ENCODE data around the gene DGKQ. TPM values are rescaled to one million over a fixed set of nuclear protein-coding genes. Genes with fewer than 3 reads are reported as not detected.

DGKQ gene
- total and polyA plus RNA-seq, 2 of the 13 experiments (the other 11 are each of a cell fraction or from before 2014, with no cell fraction given), result 4.5 to 7.2 TPM

DNA sequence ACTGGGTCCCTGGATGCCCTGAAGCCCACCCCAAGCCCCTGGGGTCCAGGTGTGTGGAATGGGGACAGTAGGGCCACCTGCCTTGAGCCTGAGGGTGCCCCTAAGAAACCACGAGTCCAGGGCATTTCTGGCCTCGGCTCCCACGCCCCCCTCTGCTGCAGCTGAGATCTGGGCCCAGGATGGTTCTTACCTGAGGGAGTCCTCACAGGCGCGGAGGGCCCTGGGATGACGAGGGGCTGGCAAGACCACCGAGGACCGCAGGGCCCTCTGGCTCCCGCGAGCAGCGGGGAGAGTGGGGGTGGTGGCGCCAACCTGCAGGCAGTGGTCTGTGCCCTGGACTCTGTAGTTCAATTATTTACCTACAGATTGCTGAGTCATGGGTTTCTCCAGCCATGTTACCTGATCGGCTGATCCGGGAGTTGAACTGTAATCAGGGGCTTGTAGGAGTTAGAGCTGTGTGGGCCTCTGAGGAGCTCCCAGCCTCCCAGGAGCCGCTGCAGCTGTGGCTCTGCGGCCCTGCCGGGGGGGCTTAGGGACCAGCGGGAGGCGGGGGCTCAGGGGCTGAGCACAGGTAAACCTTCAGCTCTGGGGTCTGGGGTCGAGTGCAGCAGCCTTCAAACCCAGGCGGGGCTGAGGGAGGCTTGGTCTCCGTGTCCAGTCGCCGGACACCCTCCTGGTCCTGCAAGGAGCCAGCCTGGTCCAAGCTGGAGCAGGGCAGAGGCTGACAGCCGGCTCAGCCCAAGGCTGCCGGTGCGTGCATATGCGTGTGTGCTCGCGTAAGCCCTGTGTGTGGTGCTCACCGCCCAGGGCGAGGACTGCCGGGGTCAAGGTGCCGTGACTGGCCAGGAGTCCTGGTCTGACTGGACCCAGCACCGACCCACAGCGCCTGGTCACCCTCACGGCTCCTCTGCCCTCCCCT is 20.0 kb upstream of the DGKQ start, which contains the start of gene SLC26A1 (continued):
- TF ChIP-seq ZNF430 (CRISPR knock-in tag; IDR thresholded peaks at IDR 0.05) (0 out of 2 replicates have a peak, but pooled peaks have one; percentile 14), CEBPB (IDR thresholded peaks at IDR 0.05; ENCODE audit: borderline replicate concordance, low read depth, low read length) (no peak), XBP1 (CRISPR knock-in tag; IDR thresholded peaks at IDR 0.05) (no peak), SMAD1 (CRISPR knock-in tag; IDR thresholded peaks at IDR 0.05; ENCODE audit: borderline replicate concordance, low read depth) (no peak), ARID2 (CRISPR knock-in tag; IDR thresholded peaks at IDR 0.05; ENCODE audit: borderline replicate concordance) (no peak), ZMYM3 (CRISPR knock-in tag; IDR thresholded peaks at IDR 0.05) (no peak), ZNF562 (CRISPR knock-in tag; IDR thresholded peaks at IDR 0.05; ENCODE audit: borderline replicate concordance) (no peak), WIZ (CRISPR knock-in tag; IDR thresholded peaks at IDR 0.05) (no peak; the same call in 1 of the 2 replicates), SRSF1 (optimal IDR thresholded peaks at IDR 0.05; ENCODE audit: low read depth, low read length) (peak; percentile 36)
- TF ChIP-seq, protein P1, sequence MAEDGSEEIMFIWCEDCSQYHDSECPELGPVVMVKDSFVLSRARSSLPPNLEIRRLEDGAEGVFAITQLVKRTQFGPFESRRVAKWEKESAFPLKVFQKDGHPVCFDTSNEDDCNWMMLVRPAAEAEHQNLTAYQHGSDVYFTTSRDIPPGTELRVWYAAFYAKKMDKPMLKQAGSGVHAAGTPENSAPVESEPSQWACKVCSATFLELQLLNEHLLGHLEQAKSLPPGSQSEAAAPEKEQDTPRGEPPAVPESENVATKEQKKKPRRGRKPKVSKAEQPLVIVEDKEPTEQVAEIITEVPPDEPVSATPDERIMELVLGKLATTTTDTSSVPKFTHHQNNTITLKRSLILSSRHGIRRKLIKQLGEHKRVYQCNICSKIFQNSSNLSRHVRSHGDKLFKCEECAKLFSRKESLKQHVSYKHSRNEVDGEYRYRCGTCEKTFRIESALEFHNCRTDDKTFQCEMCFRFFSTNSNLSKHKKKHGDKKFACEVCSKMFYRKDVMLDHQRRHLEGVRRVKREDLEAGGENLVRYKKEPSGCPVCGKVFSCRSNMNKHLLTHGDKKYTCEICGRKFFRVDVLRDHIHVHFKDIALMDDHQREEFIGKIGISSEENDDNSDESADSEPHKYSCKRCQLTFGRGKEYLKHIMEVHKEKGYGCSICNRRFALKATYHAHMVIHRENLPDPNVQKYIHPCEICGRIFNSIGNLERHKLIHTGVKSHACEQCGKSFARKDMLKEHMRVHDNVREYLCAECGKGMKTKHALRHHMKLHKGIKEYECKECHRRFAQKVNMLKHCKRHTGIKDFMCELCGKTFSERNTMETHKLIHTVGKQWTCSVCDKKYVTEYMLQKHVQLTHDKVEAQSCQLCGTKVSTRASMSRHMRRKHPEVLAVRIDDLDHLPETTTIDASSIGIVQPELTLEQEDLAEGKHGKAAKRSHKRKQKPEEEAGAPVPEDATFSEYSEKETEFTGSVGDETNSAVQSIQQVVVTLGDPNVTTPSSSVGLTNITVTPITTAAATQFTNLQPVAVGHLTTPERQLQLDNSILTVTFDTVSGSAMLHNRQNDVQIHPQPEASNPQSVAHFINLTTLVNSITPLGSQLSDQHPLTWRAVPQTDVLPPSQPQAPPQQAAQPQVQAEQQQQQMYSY (CRISPR knock-in tag; IDR thresholded peaks at IDR 0.05), result no peak
- TF ChIP-seq, protein P2, sequence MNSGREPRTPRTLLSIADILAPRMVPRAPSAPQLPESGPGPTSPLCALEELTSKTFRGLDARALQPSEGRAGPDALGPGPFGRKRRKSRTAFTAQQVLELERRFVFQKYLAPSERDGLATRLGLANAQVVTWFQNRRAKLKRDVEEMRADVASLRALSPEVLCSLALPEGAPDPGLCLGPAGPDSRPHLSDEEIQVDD (CRISPR knock-in tag; IDR thresholded peaks at IDR 0.05; ENCODE audit: borderline replicate concordance), result no peak
- TF ChIP-seq, protein P3, sequence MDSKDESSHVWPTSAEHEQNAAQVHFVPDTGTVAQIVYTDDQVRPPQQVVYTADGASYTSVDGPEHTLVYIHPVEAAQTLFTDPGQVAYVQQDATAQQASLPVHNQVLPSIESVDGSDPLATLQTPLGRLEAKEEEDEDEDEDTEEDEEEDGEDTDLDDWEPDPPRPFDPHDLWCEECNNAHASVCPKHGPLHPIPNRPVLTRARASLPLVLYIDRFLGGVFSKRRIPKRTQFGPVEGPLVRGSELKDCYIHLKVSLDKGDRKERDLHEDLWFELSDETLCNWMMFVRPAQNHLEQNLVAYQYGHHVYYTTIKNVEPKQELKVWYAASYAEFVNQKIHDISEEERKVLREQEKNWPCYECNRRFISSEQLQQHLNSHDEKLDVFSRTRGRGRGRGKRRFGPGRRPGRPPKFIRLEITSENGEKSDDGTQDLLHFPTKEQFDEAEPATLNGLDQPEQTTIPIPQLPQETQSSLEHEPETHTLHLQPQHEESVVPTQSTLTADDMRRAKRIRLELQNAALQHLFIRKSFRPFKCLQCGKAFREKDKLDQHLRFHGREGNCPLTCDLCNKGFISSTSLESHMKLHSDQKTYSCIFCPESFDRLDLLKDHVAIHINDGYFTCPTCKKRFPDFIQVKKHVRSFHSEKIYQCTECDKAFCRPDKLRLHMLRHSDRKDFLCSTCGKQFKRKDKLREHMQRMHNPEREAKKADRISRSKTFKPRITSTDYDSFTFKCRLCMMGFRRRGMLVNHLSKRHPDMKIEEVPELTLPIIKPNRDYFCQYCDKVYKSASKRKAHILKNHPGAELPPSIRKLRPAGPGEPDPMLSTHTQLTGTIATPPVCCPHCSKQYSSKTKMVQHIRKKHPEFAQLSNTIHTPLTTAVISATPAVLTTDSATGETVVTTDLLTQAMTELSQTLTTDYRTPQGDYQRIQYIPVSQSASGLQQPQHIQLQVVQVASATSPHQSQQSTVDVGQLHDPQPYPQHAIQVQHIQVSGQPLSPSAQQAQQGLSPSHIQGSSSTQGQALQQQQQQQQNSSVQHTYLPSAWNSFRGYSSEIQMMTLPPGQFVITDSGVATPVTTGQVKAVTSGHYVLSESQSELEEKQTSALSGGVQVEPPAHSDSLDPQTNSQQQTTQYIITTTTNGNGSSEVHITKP (CRISPR knock-in tag; IDR thresholded peaks at IDR 0.05; ENCODE audit: low read depth), result no peak
- TF ChIP-seq, protein P4, sequence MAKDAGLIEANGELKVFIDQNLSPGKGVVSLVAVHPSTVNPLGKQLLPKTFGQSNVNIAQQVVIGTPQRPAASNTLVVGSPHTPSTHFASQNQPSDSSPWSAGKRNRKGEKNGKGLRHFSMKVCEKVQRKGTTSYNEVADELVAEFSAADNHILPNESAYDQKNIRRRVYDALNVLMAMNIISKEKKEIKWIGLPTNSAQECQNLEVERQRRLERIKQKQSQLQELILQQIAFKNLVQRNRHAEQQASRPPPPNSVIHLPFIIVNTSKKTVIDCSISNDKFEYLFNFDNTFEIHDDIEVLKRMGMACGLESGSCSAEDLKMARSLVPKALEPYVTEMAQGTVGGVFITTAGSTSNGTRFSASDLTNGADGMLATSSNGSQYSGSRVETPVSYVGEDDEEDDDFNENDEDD (CRISPR knock-in tag; IDR thresholded peaks at IDR 0.05; ENCODE audit: borderline replicate concordance), result 0 out of 2 replicates have a peak, but pooled peaks have one; percentile 22
- TF ChIP-seq, protein P5, sequence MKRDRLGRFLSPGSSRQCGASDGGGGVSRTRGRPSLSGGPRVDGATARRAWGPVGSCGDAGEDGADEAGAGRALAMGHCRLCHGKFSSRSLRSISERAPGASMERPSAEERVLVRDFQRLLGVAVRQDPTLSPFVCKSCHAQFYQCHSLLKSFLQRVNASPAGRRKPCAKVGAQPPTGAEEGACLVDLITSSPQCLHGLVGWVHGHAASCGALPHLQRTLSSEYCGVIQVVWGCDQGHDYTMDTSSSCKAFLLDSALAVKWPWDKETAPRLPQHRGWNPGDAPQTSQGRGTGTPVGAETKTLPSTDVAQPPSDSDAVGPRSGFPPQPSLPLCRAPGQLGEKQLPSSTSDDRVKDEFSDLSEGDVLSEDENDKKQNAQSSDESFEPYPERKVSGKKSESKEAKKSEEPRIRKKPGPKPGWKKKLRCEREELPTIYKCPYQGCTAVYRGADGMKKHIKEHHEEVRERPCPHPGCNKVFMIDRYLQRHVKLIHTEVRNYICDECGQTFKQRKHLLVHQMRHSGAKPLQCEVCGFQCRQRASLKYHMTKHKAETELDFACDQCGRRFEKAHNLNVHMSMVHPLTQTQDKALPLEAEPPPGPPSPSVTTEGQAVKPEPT (CRISPR knock-in tag; IDR thresholded peaks at IDR 0.05; ENCODE audit: low read depth), result no peak; the same call in 1 of the 2 replicates
- TF ChIP-seq, protein P6, sequence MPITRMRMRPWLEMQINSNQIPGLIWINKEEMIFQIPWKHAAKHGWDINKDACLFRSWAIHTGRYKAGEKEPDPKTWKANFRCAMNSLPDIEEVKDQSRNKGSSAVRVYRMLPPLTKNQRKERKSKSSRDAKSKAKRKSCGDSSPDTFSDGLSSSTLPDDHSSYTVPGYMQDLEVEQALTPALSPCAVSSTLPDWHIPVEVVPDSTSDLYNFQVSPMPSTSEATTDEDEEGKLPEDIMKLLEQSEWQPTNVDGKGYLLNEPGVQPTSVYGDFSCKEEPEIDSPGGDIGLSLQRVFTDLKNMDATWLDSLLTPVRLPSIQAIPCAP (CRISPR knock-in tag; IDR thresholded peaks at IDR 0.05; ENCODE audit: low read depth), result no peak
